CD4-positive, alpha-beta T cell treated with Interleukin-17A for 4 hours (primary cell): ENCODE results near the gene SPON1.
A peak's percentile ranks its signal among the peaks of the same experiment; 100 is the strongest.
"Not testable (repeated sequence)": the region's sequence is repeated elsewhere in the genome, so short reads cannot be mapped to it uniquely, and the experiment has no call there.

ENCODE experiments used
- DNase-seq: peaks from one replicate; pipeline ENCODE4 v3.0.0-alpha.2; 2020; ENCODE audit warnings: mixed read lengths

SPON1 gene

DNA sequence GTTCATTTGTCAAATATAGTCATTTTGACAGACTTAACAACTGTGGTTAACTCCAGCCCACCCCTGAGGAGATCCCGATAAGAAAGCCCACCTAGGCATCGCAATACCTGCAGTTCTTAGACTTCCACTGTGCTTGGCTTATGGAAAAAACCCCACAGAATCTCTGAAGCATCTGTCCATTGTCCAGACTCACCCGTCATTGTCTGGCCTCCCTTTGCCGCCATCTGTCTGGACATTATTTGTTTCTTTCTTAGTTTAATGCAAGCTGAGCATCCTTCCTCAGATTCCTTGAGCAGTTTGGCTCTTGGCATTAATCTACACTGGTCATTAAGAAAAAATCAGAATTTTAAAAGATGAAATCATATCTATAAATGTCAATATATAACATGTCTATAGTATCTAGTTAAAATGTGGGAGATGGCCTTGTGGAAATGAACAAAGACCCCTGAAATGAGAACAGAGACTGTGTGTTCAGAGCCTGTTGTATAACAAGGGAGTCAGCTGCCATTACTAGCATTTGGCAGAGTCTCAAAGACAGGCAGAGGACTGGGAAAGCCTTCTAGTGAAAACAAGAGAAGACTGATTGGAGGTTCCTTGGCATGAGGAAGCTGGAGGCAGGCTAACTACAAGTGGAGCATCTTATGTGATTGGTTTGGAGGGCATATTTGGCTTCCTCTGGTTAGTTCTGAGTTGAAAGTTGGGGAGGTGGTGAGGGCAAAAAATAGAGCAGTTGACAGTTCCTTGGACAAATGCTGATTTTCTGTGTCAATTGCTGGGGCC lies 80.4 kb downstream of the SPON1 start:
- DNase-seq = no peak

- DNase-seq = no peak
These were observed 82.4 kb downstream of the SPON1 start for GRCh38 chr11:14044916-14045315.

GRCh38 chr11:14045417-14045816 lies 82.9 kb downstream of the SPON1 start:
- DNase-seq = no peak

- peak; percentile 21 for DNase-seq
These were observed 89.7 kb downstream of the SPON1 start for GRCh38 chr11:14052198-14052597.

- DNase-seq = peak; percentile 30
These were observed 91.9 kb downstream of the SPON1 start for GRCh38 chr11:14054116-14055107.

DNA sequence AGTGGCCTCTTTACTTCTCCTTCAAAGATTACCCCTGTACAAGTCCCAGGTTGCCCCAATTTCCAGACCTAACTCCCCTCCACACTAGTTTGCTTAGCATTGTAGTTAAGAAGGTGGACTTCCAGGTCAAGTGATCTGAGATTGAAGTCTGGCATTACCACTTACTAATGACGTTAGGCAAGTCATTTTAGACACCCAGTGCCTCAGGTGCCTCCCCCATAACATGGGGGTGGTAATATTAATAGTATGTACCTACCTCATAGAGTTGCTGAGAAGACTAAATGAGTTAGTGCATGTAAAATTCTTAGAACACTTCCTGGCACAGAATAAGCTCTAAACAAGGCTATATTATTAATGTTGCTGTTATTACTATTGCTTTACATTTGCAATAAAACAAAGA lies 93.4 kb downstream of the SPON1 start:
- DNase-seq = no peak

- DNase-seq = no peak
These were observed 95.5 kb downstream of the SPON1 start for GRCh38 chr11:14058061-14058460.

GRCh38 chr11:14059491-14059890 lies 97.0 kb downstream of the SPON1 start:
- no peak for DNase-seq

DNA sequence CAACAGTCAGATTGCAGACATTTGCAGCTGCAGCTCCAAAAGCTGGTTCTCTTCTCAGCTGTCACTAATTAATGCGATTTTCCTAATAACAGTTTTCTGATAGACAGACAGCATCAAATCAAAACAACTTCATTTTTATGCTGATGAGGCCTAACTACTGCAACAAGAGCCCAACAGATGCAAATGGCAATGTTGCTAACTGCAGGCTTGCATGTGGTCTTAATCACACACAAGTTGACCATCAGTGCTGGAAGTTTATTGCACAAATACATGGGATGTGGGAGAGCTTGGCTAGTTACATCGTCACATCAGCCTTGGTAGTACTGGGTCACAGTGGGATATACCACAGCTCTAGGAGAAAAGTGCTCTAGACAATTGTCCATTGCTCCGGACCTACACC lies 99.2 kb downstream of the SPON1 start:
- DNase-seq = no peak

DNA sequence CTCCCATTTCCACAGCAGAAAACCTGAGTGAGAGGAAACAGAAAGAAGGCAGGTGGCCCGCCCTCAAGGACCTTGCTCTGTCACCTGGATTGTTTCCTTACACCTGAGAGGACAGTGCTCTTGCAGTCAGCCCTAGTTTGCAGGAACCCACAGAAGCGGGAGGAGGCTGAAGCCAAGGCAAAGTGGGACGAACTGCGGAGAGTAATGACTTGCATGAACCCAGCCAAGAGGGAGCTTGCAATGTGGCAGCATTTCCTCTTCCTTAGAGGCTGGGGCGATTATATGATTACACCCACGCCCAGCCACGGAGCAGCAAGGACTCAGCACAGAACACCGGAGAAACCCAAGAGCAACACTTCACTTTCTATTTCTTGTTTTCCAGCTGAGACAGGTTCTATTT lies 102.6 kb downstream of the SPON1 start:
- DNase-seq = peak; percentile 55

- no peak for DNase-seq
These were observed 103.2 kb downstream of the SPON1 start for GRCh38 chr11:14065681-14066080.

- no peak for DNase-seq
These were observed 105.2 kb downstream of the SPON1 start for GRCh38 chr11:14067686-14068085.

GRCh38 chr11:14070896-14071295 lies 108.4 kb downstream of the SPON1 start:
- DNase-seq = no peak

- DNase-seq = no peak
These were observed 111.4 kb downstream of the SPON1 start for GRCh38 chr11:14073849-14074476.

DNA sequence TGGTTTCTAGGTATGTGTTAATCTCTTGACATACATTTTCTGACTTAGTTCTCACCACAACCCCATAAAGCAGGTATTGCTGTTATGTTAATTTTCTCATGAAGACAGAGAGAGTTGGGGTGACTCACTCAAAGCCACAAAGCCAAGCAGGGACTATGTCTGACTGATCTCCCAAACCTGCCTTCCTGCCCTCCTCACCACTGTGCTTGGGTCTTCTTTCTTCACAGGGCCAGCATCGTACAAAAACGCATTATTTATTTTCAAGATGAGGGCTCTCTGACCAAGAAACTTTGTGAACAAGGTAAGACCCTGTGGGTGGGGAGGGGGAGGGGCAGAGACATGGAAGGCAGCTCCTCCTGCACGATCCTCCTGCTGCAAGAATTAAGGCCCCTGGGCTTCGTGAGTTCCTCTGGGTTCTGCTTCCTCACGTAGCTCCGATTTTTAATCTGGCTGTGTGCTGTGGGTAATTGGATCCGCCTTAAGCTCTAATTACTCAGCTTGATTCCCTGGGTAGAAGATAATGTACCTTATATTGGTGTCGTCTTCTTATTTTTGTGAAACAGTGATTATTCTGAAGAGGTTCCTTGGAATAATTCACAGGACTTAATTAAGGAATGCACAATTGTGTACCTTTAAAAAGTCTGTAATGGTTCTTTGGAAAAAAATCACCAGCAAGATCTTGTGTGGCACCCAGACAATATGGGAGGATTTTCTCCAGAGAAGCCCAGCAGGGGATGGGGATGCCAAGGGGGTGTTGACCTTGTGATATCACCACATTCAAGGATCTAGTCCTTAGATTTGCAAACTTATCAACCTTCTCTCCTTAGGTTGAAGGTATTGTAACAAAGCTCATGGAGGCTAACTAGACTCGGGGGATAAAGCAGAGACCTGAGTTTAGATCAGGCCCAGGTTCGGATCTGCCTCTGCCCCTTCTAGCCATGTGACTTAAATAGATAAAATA lies 112.9 kb downstream of the SPON1 start:
- peak; percentile 76 for DNase-seq

- peak; percentile 34 for DNase-seq
These were observed 116.5 kb downstream of the SPON1 start for GRCh38 chr11:14079011-14079410.

DNA sequence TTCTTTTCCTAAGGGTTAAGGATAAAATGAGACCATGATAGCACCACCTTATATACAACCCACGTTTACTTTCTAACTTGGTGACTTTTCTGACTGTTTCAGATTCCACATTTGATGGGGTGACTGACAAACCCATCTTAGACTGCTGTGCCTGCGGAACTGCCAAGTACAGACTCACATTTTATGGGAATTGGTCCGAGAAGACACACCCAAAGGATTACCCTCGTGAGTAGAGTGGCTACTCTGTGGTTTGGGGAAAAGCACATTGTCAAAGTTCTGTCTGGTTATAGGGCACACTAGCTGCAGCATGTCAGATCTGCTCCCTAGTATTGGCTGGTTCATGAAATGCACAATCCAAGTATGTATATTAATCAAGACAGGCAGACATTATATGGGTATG lies 117.3 kb downstream of the SPON1 start:
- no peak for DNase-seq

DNA sequence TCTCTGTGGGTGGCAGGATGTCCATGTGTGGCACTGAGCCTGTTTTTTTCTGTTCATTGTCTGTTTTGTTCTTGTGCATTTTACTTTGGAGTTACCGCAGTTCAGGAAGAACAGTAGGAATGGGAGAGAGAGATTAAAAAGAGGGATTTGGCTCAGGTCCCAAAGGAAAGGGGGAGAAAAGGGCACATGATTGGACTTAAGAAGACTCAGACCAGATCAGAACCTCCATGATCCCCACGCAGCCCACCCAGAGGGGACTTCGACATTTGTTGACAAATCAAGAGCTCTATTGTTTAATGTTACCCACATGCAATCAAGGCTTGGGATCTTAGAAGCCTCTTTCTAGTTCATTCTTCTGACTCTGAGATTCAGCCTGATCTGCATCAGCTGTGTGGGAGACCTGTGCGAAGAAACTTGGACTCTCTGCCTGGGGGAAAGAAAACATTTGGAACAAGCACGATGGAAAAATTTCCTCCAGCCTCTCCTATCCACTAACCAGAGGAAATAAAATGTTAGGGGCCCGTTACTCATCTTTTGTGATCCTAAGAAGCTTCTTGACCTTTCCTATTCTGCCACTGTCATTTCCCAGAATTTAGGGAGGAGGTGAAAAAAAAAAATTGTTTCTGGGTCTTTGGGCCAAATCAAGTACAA lies 119.2 kb downstream of the SPON1 start:
- DNase-seq = no peak

GRCh38 chr11:14082338-14082737 lies 119.8 kb downstream of the SPON1 start:
- no peak for DNase-seq

GRCh38 chr11:14088861-14089260 lies 126.3 kb downstream of the SPON1 start:
- DNase-seq = not testable (repeated sequence)

- no peak for DNase-seq
These were observed 127.4 kb downstream of the SPON1 start for GRCh38 chr11:14089690-14090462.
